GM12891 (cell line): ENCODE data around the gene SLC25A21.

ENCODE experiments used
- POLR2A ChIP-seq: IDR thresholded peaks from 2 replicates; pipeline ENCODE4 v1.6.1; 2011; ENCODE audit warnings: low read depth, low read length, control low read depth
- POLR2AphosphoS5 ChIP-seq: IDR thresholded peaks from 2 replicates; pipeline ENCODE4 v1.6.1; 2011; ENCODE audit warnings: low read depth, low read length, control low read depth
- TAF1 ChIP-seq: IDR thresholded peaks from 2 replicates; pipeline ENCODE4 v1.6.1; 2011; ENCODE audit warnings: low read depth, low read length, control low read depth

DNA sequence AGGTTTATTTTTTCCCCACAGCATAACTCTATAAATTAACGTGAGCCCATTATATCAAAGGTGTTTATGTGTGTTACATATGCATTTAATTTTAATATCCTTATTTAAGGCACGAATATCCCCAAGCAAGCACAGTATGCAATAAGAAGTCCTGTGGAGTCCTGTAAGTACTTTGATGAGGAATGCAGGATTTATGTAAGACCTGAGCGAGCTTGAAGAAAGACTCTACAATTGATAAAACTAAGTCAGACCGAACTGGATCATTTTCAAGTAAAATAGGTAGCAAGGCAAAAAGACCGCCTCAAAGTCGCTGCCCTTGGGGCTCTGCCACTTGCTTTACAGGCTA, 755 bp downstream of the SLC25A21 start:
- no peak for TF ChIP-seq POLR2A
- TF ChIP-seq POLR2AphosphoS5 = no peak
- TF ChIP-seq TAF1 = no peak
